Right forelimb (tissue), 1 donor: ENCODE results near the gene CD274.

Experiments
- DNase-seq: peaks from one replicate; pipeline ENCODE4 v3.0.0-alpha.2; 2018

CD274 gene

DNA sequence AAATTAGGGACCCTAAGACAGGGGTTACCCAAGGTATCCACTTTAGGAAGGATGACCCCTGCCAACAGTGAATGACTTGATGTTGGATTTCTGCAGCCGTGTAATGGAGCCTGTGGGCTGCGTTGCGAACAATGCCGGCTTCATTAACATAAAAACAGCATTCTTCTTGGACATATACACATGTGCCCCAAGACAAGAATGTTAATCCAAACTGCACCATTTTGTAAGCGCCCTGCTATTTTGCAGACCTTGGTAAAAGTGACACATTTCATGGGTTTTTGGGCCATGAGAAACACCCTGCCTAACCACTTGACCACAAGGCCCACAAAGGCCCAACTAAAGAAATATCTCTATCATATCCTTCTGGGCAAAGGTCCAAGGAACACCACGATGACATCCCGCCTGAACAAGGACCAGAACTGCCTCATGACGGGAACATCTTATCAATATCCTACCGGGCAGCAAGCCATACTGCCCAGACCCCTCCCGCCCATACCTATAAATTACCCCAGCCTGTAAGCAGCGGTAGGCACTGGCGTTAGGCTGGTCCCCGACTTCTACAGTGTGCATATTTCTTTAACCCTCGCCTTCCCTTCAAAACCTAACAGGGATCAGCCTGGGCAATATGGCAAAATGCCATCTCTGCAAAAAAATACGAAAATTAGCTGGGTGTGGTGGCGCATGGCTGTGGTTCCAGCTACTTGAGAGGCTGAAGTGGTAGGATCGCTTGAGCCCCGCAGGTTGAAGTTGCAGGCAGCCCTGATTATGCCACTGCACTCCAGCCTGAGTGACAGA, 50.3 kb downstream of the CD274 start:
- no peak for DNase-seq

DNA sequence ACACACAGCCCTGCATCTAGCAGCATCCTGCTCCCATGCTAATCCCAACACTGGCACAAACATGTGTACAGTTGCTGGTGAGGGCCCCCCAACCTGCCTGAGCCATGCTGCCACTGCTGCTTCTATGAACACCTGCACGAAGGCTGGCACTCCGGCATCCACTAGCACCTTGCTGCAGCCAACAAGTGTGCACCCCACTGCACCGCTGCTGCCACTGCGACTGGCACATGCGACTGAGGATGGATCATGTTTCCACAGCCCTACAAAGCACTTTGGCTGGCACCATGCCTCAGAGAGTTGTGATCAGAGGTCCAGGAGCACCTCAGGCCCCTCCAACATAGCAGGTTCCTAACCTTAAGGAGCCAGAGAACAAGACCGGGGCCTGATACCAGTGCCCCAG, 52.2 kb downstream of the CD274 start:
- DNase-seq, result no peak

DNA sequence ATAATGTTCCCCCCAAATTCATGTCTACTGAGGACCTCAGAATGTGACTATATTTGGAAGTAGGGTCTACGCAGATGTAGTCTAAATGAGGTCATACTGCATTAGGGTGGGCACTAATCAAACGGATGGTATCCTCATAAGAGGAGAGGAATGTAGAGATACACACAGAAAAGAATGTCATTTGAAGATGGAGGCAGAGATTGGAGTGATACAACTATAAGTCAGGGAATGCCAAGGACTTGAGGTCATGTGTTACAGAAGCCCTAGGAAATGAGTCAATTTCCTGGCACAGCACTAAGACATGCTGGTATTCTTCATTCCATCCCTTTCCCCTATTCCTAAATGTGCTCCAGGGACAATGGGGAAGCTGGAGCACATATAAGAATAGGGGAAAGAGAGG, 59.2 kb downstream of the CD274 start:
- no peak for DNase-seq

DNA sequence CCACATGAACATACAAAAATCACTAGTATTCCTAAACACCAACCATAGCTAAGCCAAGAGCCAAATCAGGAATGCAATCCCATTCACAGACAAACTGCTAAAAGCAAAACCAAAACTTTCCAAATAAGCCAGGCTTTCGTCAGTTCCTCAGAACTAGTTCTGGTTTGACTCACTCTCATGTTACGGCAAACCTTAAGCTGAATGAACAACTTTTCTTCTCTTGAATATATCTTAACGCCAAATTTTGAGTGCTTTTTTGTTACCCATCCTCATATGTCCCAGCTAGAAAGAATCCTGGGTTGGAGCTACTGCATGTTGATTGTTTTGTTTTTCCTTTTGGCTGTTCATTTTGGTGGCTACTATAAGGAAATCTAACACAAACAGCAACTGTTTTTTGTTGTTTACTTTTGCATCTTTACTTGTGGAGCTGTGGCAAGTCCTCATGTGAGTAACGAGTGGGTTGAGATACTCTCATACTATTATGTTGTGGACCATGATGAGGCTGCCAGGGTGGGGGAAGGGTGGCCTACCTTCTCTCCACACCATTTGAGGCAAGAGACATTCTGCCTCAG, 60.1 kb downstream of the CD274 start, which contains the start of gene PDCD1LG2:
PDCD1LG2 (plus strand) TSS at position 172 of the 572 bp plus-strand sequence. CDS start 12,016 bp downstream, outside the sequence.
- DNase-seq, result no peak

DNA sequence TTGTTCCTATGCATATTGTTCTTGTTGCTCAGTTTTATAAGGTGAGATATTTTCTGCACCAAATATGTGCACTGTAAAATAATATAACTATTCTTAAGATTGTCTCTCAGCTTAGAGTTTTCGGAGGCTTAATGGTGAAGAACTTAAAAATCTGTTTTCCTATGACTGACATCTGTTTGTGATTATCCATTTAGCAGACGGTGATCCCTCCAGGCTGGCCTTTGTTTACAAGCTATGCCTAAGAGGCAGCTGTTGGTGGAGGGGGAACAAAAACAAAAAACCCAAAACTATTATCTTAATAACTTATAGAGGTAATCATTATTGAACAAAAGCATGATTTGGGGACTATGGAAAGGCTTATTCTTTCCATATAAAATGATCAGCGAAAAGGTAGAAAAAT, 60.6 kb downstream of the CD274 start:
- no peak for DNase-seq

DNA sequence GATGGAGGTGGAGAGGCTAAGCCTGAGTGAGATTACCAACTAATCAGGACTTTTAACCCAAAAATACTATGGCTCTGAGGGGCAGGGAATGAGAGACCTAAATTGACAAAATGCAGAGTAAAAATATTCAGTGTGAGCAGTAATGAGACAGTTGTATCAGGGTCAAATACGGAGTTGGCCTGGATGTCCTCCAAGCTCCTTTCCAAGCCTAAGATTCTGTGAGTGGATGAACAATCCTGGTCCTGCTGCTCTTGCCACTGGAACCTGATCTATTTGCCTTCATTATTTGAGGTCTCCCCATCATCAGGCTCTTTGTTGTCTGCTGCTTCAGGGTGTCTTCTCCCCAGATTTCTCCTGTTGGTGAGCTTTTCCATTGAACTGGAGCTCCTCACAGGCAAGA, 61.1 kb downstream of the CD274 start:
- DNase-seq, result no peak

DNA sequence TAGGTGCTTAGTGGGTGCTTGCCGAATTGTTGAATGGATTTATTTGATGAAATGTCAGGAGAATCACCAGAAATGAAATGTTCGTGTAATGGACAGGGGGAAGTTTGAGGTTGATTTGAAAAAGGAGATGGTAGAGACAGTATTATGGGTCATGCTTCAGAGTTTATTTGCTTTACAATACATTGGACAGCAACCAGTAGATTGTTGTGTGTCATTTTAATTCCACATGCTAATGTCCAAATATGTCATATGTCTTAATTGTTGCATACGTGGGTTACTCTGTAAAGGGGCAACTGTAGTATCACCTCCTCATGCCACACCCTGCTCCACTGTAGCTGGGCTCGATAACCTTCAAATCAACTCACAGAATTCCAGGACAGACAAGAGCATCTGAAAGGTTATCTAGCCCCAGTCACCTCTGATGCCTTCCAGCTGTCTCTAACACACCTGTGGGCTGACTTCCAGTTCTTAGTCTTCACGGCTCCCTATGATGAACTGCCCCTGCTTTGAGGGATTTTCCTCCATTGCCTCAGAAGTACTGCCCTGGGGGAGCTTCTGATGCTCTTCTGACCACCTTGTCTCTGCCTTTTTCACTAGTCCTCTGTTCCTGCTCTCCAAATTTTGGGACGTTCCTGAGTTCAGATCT, 61.7 kb downstream of the CD274 start:
- DNase-seq, result no peak

DNA sequence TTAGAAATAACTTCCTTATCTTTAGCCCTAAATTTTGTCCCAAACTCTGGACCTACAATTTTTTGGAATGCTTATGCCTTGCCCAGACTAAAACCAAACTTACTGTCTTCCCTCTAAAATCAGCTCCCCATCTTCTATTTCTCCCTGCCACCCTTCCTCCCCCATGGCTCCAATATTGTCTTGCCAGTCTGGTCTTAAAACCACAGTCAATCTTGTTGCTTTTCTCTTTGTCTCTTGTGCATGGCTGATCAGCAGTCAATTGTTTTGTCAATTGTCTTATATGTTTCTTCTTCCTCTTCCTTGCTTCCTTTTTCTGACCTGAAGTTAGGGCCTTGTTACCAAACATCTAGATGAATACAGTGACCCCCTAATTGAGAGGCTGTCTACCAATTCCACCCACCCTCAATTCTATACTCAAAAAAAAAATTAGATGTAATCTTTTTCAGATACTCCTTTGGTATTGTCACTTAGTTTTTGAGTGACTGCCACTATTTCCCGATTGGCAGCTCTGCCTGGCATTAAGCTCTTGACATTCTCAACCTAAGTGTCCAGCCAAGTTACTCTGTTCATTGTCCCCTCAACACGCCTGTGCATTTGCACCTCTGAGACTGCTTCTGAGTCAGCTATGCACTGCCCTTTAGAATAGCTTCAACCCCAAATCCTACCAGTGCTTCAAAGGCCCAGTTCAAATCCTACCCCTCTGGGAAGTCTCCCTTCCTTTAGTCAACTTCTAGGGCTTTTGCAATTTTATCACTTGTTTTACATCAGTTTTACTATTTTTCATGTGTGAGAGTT, 62.5 kb downstream of the CD274 start:
- no peak for DNase-seq

DNA sequence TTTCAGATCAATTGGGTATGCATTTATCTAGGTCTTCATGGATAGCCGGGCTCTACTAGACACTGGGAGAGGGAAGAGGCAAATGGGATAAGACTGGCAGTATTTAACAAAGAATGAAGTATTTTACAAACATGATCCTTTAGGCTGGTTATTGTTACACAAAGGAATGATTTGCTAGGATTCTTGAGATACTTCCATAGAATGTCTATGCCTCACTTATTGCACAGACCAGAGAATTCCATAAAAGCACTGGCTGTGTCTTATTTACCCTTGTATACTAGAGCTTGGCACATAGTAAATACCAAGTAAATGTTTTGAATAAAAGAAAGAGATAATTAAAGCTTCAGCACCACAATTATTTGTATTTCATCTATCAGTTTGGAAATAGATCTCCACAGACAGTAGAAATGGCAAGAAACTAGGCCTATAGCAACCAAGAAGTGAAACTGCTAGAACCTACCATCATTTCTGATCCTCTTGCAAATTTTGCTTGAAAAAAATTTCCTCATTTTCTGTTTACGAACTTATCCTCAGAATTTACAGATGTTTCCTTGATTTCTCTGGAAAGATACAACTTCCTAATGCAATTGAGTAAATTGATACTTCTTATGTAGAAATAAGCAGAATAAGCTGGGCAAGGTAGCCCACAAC, 63.7 kb downstream of the CD274 start:
- no peak for DNase-seq

DNA sequence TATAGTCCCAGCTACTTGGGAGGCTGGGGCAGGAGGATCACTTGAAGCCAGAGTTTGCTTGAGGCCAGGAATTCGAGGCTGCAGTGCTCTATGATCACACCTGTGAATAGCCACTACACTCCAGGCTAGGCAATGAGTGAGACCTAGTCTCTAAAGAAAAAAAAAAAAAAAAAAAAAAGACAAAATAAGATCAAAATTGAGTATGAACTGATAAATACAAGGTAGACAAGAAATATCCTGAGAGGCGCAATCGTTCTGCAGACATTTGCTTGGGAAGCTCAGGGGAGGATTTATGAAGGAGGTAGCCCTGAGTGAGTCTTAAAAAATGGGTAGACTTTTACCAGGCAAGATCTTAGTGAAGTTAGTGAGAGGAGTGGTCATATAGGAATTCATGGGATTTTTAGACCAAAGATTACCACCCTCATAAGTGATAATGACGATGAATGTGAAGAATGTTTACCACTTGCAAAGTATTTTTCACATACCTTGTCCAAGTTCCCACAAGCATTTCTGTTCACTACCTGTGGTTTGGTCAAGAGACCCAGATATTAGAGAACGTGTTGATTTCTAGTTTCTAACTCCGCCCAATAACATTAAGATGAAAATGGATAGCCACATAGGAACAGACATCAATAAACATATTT, 64.4 kb downstream of the CD274 start:
- no peak for DNase-seq

DNA sequence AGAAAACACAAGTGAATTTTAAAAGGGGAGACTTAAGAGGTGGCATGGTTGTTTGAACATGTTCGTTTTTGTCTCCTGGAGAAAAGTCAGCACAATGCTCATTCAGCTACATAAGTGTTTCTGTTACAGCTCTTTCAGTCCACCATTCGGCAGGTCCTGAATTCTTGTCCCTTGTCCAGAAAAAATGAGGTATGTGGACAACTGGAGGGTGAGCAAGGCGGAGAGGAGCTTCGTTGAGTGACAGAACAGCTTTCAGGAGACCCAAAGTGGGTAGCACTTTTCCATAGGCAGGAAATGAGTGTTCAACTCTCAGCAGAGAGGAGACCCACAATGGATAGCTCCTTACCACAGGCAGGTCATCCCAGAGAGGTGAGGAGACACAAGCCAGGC, 64.9 kb downstream of the CD274 start:
- no peak for DNase-seq

DNA sequence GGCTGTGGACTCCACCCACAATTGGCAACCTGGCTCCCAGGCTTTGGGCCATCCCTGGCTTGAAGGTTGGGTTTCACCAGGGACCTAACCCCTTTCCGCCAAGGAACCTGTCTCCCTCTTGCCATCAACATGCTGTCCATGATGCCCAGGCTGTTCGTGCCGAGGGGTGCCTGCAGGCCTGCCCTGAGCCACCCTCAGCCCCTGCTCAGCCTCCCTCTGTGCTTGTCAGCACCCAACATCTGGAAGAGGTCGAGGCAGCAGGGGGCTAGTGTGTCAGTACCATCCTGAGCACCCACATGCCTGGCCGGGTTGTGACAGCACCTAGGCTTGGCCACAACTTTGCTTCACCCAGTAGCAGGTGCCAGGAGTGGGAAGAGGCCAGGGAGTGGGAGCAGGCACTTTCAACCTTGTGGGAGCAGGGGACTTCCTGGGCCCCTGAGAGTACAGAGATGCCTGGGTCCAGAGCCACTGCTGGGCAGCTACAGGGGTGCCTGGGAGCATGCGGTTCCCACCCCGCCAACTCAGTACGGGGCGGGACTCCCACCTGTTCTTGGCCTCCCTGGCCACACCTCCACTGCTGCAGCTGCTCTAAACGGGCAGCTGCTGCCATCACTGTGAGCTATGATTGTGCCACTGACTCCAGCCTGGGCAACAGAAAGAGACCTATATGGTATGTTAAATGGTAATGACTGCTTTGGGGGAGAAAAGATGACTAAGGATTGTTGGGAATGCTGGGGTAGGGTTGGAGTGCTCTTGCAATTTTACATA, 66.3 kb downstream of the CD274 start:
- no peak for DNase-seq

DNA sequence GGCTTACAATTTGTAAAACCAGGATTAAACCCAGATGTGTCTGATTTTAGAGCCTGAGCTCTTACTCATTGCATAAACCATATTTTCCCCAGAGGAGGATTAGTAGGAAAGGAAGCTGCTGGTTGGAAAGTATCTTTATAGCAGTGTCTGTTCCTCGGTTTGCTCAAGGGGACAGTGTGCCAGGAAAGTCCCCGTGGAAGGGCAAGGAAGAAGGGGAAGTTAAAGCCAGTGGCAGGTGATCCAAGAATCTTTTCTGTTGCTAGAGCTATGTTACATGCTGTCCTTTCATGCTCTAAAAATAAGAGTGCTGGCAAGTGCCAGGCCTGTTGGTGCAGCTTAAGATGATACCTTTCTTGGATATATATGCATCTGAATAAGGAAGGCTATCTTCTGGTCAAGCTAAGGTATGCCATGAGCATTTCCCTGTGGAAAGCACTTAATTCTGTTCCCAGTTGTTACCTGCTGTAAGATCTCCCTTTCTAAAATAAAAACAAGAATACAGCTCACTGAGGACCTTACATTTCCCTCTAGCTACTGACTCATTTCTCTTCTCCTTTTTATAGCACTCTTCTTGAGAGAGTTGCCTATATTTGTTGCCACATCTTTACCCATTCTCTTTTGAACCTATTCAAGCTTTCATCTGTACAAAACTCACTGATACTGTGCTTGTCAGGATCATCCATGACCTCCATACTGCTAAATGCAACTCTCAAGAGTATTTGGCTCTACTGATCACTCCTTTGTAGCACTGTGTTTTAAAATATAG, 68.0 kb downstream of the CD274 start:
- DNase-seq, result no peak

DNA sequence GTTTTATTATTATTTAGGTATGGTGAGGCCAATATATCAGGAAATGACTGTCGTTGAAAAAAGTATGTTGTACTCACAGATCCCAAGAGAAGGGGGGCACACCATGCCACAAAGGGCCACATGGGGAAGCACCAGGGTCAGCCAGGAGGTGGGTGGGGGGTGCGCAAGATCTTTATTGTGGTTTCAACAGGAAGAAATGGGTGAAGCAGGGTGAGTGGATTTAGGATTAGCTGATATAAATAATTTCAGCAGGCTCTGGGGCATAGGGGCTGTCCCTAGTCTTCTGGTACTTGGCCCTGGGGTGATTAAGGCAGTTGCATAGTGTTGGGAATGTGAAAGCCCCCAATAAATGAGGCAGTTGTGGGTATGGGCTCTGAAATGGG, 68.6 kb downstream of the CD274 start:
- DNase-seq, result no peak
